Epithelial cell of esophagus (primary cell): Measurements from ENCODE around the gene ENKUR.
"Not testable (repeated sequence)": the region's sequence is repeated elsewhere in the genome, so short reads cannot be mapped to it uniquely, and the experiment has no call there.

Source experiments
- DNase-seq: peaks from one replicate; pipeline ENCODE4 v3.0.0; 2010; ENCODE audit warnings: low read depth
- H3K4me3 ChIP-seq: 2 replicates; pipeline ENCODE4 v1.5.1; 2011; ENCODE audit warnings: mild to moderate bottlenecking, low read length, control low read depth
- CTCF ChIP-seq: IDR thresholded peaks from 2 replicates; pipeline ENCODE4 v1.5.1; 2011; ENCODE audit warnings: low read depth, mild to moderate bottlenecking, low read length, control low read depth, inconsistent platforms; ENCODE audit not compliant: insufficient read depth; ENCODE audit errors: missing control alignments

Gene ENKUR

GRCh38 chr10:24981161-24981710 lies 34.7 kb downstream of the ENKUR start:
- TF ChIP-seq CTCF = no peak
- no peak for DNase-seq
- H3K4me3 ChIP-seq = no peak overlapping the region

GRCh38 chr10:24979685-24980084 lies 36.3 kb downstream of the ENKUR start:
- DNase-seq = no peak
- no peak overlapping the region for H3K4me3 ChIP-seq
- no peak for TF ChIP-seq CTCF

GRCh38 chr10:24974976-24975375 lies 41.0 kb downstream of the ENKUR start:
- TF ChIP-seq CTCF = no peak
- no peak for DNase-seq
- H3K4me3 ChIP-seq = no peak overlapping the region

- DNase-seq = no peak
Observed at GRCh38 chr10:24973163-24973562, 42.8 kb downstream of the ENKUR start.

GRCh38 chr10:24971374-24971773 lies 44.6 kb downstream of the ENKUR start:
- no peak for DNase-seq
- no peak for TF ChIP-seq CTCF
- no peak overlapping the region for H3K4me3 ChIP-seq

More at GRCh38 chr10:24973163-24973562, 42.8 kb downstream of the ENKUR start:
- no peak for TF ChIP-seq CTCF
- H3K4me3 ChIP-seq = no peak overlapping the region

- no peak for DNase-seq
- no peak for TF ChIP-seq CTCF
- H3K4me3 ChIP-seq = no peak overlapping the region
Observed at GRCh38 chr10:24969841-24970281, 46.1 kb downstream of the ENKUR start.

- H3K4me3 ChIP-seq, DNase-seq: not testable (repeated sequence)
Observed at GRCh38 chr10:24968951-24969350, 47.0 kb downstream of the ENKUR start.
